ENCODE data around the gene HBEGF.
"Not testable (repeated sequence)": the region's sequence is repeated elsewhere in the genome, so short reads cannot be mapped to it uniquely, and the experiment has no call there.

The HBEGF gene

DNA sequence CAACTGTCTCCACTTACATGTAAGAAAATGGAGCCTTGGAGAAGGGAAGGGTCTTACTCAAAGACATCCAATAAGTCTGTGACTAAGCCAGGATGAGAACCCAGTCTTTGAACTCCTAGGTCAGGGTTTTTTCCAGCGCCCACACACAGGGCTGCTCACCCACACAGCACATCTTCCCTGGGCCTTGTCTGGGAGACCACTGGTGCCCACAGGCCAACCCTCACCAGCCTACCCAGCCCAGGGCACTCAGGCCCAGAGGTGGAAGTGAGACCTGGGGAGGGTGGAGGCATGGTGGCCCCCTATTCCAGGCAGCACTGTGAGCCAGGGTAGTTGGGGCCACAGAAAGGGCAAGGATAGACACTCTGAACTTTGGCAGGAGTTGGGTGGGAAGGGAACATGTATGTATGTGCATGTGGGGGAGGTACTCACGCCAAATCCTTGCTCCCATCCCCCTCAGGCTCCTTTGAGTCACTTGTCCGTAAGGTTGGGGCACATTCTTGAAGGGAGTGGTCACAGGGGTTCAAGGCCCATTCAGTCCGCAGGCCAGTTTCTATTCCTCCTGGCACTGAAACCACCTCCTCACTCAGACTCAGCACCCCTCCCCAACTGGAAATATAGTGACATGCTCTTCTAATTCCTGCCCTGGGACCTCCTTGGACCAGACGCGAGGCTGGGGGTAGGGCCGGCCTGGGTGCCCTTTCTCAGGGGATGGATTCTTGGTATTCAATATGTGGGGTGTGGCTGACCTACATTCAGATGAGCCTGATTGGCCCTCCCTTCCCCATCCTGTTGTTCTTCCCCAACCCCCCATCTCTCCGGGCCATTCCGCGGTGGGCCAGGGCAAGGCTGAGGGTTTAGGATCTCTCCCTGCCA lies 10.7 kb upstream of the HBEGF start:
- H3K9me3 ChIP-seq (ENCODE audit: low read length) = no peaks in the 10 kb centered on the region
- no peaks in the 10 kb centered on the region for H3K36me3 ChIP-seq (ENCODE audit: insufficient read depth, low read length)
- peak overlapping the region; percentile 21 for H3K4me3 ChIP-seq (ENCODE audit: low read length)
- no peaks in the 10 kb centered on the region for H3K27me3 ChIP-seq (ENCODE audit: insufficient read depth, low read length)
- no peaks in the 10 kb centered on the region for H3K4me1 ChIP-seq (ENCODE audit: insufficient read depth, low read length)
- H2AFZ ChIP-seq (ENCODE audit: low read depth, low read length) = peak overlapping the region; percentile 46

DNA sequence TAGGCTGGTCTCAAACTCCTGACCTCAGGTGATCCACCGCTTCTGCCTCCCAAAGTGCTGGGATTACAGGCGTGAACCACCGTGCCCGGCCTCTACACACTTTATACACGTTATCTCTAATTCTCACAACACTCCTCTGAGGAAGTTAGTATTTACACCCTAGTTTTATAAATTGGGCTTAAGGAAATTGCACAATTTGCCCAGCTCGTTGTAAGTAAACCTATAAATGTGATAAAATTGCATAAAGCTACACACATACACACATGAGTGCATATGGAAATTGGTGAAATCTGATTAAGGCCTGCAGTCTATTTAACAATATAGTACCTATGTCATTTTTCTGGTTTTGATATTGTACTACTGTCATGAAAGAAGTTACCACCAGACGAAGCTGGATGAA lies 9.1 kb upstream of the HBEGF start:
- H3K9me3 ChIP-seq (ENCODE audit: low read length) = no peaks in the 10 kb centered on the region
- no peaks in the 10 kb centered on the region for H3K4me1 ChIP-seq (ENCODE audit: insufficient read depth, low read length)
- H3K27me3 ChIP-seq (ENCODE audit: insufficient read depth, low read length) = peaks cover under 1% of the 10 kb centered on the region
- no peak overlapping the region for H3K4me3 ChIP-seq (ENCODE audit: low read length)
- H3K36me3 ChIP-seq (ENCODE audit: insufficient read depth, low read length) = no peaks in the 10 kb centered on the region
- no peak overlapping the region for H2AFZ ChIP-seq (ENCODE audit: low read depth, low read length)

DNA sequence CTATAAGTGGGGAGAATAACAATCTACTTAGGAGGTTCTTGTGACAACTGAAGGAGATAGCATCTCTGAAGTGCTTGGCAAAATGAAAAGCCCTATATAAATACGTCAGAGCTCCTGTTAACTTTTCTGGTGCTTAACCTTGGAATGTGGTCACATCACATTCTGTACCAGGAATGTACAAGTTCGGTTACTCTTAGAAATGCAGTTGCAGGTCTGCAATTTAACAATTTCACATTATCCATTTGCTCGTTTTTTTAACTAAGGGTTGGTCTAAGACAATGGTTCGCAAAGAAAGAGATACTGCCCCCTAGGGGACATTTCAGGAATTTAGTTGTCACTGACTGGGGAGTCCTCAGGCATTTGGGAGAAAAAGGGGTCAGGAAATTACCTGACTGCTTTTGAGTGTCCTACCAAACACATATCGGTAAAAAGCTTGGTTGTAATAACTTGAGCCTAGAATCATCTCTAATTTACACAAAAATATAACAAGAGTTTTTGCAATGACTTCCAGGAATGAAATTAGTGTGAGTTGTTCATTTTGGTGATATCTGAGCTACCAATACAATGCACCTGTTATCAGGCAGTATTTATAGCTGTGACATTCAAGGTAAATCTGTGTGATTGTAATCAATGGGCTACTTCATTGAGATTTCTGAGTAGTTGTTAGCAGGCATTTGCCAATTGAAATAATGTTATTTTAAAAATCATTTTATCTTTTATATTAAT lies 5.4 kb upstream of the HBEGF start:
- no peaks in the 10 kb centered on the region for H3K9me3 ChIP-seq (ENCODE audit: low read length)
- H3K4me3 ChIP-seq (ENCODE audit: low read length) = no peak overlapping the region
- H2AFZ ChIP-seq (ENCODE audit: low read depth, low read length) = no peak overlapping the region
- no peaks in the 10 kb centered on the region for H3K36me3 ChIP-seq (ENCODE audit: insufficient read depth, low read length)
- H3K27me3 ChIP-seq (ENCODE audit: insufficient read depth, low read length) = peaks cover 16% of the 10 kb centered on the region
- H3K4me1 ChIP-seq (ENCODE audit: insufficient read depth, low read length) = no peaks in the 10 kb centered on the region

DNA sequence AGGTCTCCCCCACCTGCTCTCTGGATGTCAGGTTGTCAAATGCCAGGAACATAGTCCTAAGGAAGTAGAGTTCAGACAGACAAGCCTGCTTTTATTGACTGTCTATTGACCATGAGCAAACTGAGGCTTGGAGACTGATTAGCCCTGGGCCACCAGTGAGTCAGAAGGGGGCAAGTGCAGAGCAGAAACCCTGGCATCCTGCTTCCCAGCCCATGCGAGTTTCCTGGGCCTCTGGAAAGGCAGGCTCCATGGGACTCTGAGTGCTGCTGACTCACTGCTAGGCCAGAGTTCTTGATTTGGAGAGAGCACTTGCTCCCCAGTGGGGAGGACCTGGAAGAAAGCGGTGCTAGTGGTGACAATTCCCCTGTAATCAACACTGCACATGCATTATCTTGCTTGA lies 2.8 kb upstream of the HBEGF start:
- no peaks in the 10 kb centered on the region for H3K36me3 ChIP-seq (ENCODE audit: insufficient read depth, low read length)
- H3K4me3 ChIP-seq (ENCODE audit: low read length) = no peak overlapping the region
- H3K4me1 ChIP-seq (ENCODE audit: insufficient read depth, low read length) = peaks cover 6% of the 10 kb centered on the region
- H3K9me3 ChIP-seq (ENCODE audit: low read length) = no peaks in the 10 kb centered on the region
- H2AFZ ChIP-seq (ENCODE audit: low read depth, low read length) = no peak overlapping the region
- H3K27me3 ChIP-seq (ENCODE audit: insufficient read depth, low read length) = peaks cover 16% of the 10 kb centered on the region

DNA sequence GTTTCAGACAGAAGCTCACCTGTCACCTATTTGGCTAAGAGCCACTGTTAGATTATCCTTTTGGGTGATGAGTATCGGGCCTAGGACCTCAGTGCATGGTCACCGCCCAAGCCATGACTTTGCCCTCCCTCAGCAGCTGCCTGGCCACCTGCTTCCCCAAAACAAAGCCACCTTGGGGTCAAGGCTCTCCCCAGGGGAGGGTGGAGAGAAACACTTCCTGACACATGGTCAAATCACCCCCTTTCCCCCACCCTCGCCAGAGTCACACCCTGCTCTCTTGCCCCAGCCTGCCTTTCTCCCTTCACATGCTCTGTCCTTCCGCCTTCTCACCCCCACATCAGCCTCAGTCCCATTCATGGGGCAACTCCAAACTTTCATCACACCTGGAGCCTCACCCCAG lies 1.7 kb upstream of the HBEGF start:
- no peak overlapping the region for H3K4me3 ChIP-seq (ENCODE audit: low read length)
- no peaks in the 10 kb centered on the region for H3K36me3 ChIP-seq (ENCODE audit: insufficient read depth, low read length)
- peaks cover 16% of the 10 kb centered on the region for H3K27me3 ChIP-seq (ENCODE audit: insufficient read depth, low read length)
- no peaks in the 10 kb centered on the region for H3K9me3 ChIP-seq (ENCODE audit: low read length)
- no peak overlapping the region for H2AFZ ChIP-seq (ENCODE audit: low read depth, low read length)
- H3K4me1 ChIP-seq (ENCODE audit: insufficient read depth, low read length) = peaks cover 6% of the 10 kb centered on the region

DNA sequence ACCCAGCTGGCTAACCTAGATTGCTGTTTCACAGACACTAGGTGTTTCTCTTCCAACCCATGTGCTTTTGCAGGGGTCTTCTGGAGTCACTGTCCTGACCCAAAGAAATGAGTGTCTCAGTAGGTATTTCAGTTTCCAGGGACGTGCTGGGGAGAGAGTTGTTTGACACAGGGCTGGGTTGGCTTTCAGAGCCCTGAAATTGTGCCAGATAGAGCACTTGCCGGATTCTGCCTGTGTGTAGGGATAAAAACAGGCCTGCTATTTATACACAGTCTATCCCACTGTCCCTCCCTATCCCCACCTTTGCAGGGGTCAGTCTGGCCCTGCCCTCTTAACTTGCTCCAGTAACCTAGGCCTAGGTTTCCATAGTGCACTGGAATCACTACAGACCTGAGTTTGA lies 957 bp upstream of the HBEGF start:
- Histone ChIP-seq H3K4me1 (ENCODE audit: insufficient read depth, low read length) (peaks cover 6% of the 10 kb centered on the region), H3K27me3 (ENCODE audit: insufficient read depth, low read length) (peaks cover 16% of the 10 kb centered on the region), H3K4me3 (ENCODE audit: low read length) (no peak overlapping the region), H3K9me3 (ENCODE audit: low read length) (no peaks in the 10 kb centered on the region), H3K36me3 (ENCODE audit: insufficient read depth, low read length) (no peaks in the 10 kb centered on the region), H2AFZ (ENCODE audit: low read depth, low read length) (no peak overlapping the region)

DNA sequence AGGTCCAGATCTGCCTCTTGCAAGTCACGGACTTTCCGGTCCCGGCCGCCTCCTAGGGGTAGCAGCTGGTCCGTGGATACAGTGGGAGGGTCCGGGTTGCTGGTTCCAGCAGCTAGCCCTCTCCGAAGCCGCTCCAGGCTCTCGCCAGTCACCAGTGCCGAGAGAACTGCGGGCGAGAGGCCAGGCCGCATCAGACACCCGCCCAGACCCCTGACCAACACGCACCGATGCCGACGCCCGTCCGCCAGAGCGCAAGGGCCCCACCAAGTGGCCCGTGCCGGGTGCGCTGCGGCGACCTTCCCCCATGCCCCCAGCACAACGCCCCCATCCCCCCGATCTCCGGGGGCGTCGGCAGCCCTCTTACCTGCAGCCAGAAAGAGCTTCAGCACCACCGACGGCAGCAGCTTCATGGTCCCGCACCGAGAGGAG lies 470 bp downstream of the HBEGF start:
- Histone ChIP-seq H3K4me1 (ENCODE audit: insufficient read depth, low read length) (peaks cover 6% of the 10 kb centered on the region), H3K36me3 (ENCODE audit: insufficient read depth, low read length) (no peaks in the 10 kb centered on the region), H2AFZ (ENCODE audit: low read depth, low read length) (peak overlapping the region; percentile 77), H3K9me3 (ENCODE audit: low read length) (no peaks in the 10 kb centered on the region), H3K27me3 (ENCODE audit: insufficient read depth, low read length) (peaks cover 16% of the 10 kb centered on the region), H3K4me3 (ENCODE audit: low read length) (peak overlapping the region; percentile 63)

DNA sequence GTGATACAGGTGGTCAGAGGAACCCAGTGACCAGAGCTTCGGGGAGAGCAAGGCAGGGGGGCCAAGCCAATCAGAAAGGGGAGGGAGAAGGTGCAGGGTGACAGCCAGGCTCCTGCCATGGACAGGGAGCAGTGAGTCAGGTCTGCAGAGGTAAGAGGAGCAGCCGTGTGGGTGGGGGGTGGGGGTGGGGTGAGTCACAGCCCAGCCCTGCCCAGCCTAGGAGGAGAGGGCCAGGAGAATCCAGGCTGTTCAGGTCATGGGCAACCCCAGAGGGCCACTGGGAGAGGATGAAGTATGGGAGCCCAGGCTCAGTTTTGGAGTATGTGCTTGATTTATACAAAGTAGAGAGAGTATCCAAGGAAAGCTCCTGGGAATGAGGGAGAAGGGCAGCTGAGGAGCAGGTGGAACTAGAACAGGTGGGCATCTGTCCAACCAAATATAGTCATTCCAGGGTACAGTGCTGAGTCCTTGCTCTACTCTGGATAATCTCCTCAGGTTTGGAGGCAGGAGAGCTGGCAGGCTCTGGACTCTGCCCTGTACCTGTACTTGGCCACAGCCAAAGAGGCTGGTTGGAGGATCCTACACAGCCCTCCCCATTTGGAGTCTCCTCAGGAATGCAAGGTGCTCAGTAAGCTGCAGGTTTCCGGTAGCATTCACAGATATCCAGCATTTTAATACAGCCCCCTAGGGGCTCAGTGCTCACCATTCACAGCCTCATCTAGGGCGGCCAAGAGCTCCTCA lies 1.6 kb downstream of the HBEGF start:
- no peak overlapping the region for H2AFZ ChIP-seq (ENCODE audit: low read depth, low read length)
- H3K36me3 ChIP-seq (ENCODE audit: insufficient read depth, low read length) = no peaks in the 10 kb centered on the region
- H3K4me3 ChIP-seq (ENCODE audit: low read length) = peak overlapping the region; percentile 63

DNA sequence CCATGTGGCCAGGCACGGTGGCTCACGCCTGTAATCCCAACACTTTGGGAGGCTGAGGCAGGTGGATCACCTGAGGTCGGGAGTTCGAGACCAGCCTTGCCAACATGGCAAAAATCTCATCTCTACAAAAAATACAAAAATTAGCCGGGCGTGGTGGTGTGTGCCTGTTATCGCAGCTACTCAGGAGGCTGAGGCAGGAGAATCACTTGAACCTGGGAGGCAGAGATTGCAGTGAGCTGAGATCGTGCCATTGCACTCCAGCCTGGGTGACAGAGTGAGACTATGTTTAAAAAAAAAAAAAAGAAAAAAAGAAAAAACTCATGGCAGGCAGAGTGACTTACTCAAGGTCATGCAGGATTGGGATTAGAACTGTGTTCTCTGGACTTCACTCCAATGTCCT lies 2.6 kb downstream of the HBEGF start:
- not testable (repeated sequence) for H3K27me3 ChIP-seq (ENCODE audit: insufficient read depth, low read length); H3K9me3 ChIP-seq (ENCODE audit: low read length); H3K36me3 ChIP-seq (ENCODE audit: insufficient read depth, low read length); H2AFZ ChIP-seq (ENCODE audit: low read depth, low read length); H3K4me3 ChIP-seq (ENCODE audit: low read length); H3K4me1 ChIP-seq (ENCODE audit: insufficient read depth, low read length)

More for the DNA sequence above, 1.6 kb downstream of the HBEGF start:
- H3K27me3 ChIP-seq (ENCODE audit: insufficient read depth, low read length) = peaks cover 11% of the 10 kb centered on the region
- peaks cover 6% of the 10 kb centered on the region for H3K4me1 ChIP-seq (ENCODE audit: insufficient read depth, low read length)
- H3K9me3 ChIP-seq (ENCODE audit: low read length) = no peaks in the 10 kb centered on the region

DNA sequence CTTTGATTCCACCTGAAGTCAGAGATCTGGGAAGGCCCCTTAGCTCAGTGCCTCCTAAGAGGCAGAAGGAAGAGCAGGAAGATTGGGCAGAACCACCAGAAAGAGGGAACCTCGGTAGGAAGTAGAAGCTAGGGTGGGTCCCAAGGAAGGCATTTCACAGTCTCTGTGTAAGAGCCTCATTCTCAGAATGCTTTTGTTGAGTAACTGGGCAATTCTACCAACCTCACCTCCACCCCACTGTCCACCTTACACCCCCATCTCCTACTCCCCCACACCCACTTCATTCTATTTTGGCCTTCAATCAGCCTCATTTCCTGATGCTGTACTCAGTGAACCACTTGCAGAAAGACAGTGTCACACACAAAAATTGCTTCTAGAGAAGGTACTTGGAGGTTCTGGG lies 3.5 kb downstream of the HBEGF start:
- no peaks in the 10 kb centered on the region for H3K36me3 ChIP-seq (ENCODE audit: insufficient read depth, low read length)
- H3K27me3 ChIP-seq (ENCODE audit: insufficient read depth, low read length) = peaks cover under 1% of the 10 kb centered on the region
- H3K4me3 ChIP-seq (ENCODE audit: low read length) = no peak overlapping the region
- H3K9me3 ChIP-seq (ENCODE audit: low read length) = no peaks in the 10 kb centered on the region
- H3K4me1 ChIP-seq (ENCODE audit: insufficient read depth, low read length) = peaks cover 6% of the 10 kb centered on the region
- no peak overlapping the region for H2AFZ ChIP-seq (ENCODE audit: low read depth, low read length)

DNA sequence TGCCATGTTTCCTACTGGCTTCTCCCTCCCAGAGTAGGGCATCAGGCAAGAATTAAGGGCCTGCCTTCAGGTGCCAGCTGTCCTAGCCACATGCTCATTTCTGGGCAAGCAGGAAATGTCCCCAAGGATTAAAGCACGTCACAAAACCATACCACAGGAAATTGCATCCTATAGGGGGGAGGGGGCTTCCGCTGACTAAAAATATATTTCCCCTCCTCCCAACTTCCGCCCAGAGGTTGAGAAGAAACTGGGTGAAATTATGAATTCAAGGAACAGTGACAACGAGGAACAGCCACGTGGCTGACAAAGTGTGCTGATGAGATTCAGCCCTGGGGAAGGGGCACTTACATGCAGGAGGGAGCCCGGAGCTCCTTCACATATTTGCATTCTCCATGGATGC lies 4.1 kb downstream of the HBEGF start:
- H3K9me3 ChIP-seq (ENCODE audit: low read length) = no peaks in the 10 kb centered on the region
- H3K4me3 ChIP-seq (ENCODE audit: low read length) = no peak overlapping the region
- H2AFZ ChIP-seq (ENCODE audit: low read depth, low read length) = no peak overlapping the region
- H3K4me1 ChIP-seq (ENCODE audit: insufficient read depth, low read length) = peaks cover 6% of the 10 kb centered on the region
- no peaks in the 10 kb centered on the region for H3K36me3 ChIP-seq (ENCODE audit: insufficient read depth, low read length)
- no peaks in the 10 kb centered on the region for H3K27me3 ChIP-seq (ENCODE audit: insufficient read depth, low read length)

DNA sequence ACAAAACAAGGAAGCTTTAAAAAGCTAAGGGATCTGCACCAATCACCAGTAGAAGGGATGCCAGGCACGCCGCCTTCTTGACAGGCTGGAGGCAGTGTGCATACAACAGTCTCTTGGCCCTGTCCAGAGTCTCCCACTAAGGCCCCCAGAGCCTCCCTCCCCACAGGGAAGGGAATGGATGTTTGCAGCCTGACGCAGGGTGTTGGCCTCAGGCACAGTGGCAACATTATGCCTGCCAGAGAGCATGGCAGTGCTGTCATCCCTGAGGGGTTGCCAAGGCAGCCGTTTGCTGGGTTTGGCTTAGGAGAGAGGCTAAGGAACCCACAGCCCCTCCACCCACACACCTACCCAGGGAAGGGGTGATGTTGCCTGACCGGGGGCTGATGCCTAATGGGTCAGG lies 4.8 kb downstream of the HBEGF start:
- H3K27me3 ChIP-seq (ENCODE audit: insufficient read depth, low read length) = no peaks in the 10 kb centered on the region
- H3K4me3 ChIP-seq (ENCODE audit: low read length) = no peak overlapping the region
- H3K9me3 ChIP-seq (ENCODE audit: low read length) = no peaks in the 10 kb centered on the region
- peaks cover 6% of the 10 kb centered on the region for H3K4me1 ChIP-seq (ENCODE audit: insufficient read depth, low read length)
- H3K36me3 ChIP-seq (ENCODE audit: insufficient read depth, low read length) = no peaks in the 10 kb centered on the region
- no peak overlapping the region for H2AFZ ChIP-seq (ENCODE audit: low read depth, low read length)

DNA sequence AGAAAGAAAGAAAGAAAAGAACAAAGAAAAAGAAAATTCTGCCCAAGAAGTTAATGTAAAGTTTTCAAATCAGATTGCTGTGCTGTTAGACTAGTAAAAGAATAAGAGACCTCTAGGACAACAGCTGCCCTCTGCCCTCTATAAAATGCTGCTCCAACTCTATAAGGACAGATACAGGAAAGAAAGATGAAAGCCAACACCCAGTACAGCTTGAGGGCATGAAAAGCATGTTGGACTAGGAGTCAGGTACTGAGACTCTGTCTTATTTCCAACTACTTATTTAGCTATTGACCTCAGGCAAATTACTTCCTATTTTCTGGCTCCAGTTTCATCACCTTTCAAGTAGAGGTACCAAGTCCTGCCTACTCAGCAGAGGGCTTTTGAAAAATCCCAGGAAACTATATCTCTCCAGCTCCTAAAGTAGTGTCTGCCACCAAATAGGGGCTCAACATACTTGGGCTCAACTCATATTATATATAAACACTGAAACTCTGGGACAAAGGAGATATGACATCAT lies 5.7 kb downstream of the HBEGF start:
- no peak overlapping the region for H2AFZ ChIP-seq (ENCODE audit: low read depth, low read length)
- no peak overlapping the region for H3K4me3 ChIP-seq (ENCODE audit: low read length)
- no peaks in the 10 kb centered on the region for H3K9me3 ChIP-seq (ENCODE audit: low read length)
- H3K27me3 ChIP-seq (ENCODE audit: insufficient read depth, low read length) = no peaks in the 10 kb centered on the region
- H3K36me3 ChIP-seq (ENCODE audit: insufficient read depth, low read length) = no peaks in the 10 kb centered on the region
- H3K4me1 ChIP-seq (ENCODE audit: insufficient read depth, low read length) = peaks cover 5% of the 10 kb centered on the region

All from neuron (in vitro differentiated cells).